ENCODE results near the gene ACSS2.

ACSS2 gene

GRCh38 chr20:34976286-34976685 is 99.9 kb downstream of the ACSS2 start:
- DNase-seq (ENCODE audit: low spot score) (no peak), FAIRE-seq (no peak)
